Neural progenitor cell (in vitro differentiated cells): Measurements from ENCODE around the gene TPGS2. TPM values are rescaled to one million over a fixed set of nuclear protein-coding genes. Genes with fewer than 3 reads are reported as not detected.

ENCODE experiments used
- DNase-seq: peaks from one replicate; pipeline ENCODE4 v3.0.0-alpha.2; 2016; ENCODE audit warnings: low spot score
- H2AFZ ChIP-seq: fragments of 200-600 bp; sonication (generic); replicated peaks from 2 replicates; pipeline ENCODE4 v1.6.1; 2016; ENCODE audit warnings: antibody characterized with exemption
- H3F3A ChIP-seq: fragments of 200-600 bp; sonication (generic); 2 replicates; pipeline ENCODE4 v1.6.1; 2016; ENCODE audit warnings: antibody characterized with exemption, low read depth
- H3K27ac ChIP-seq: fragments of 200-600 bp; sonication (generic); 2 replicates; pipeline ENCODE4 v1.5.1; 2016; ENCODE audit warnings: mild to moderate bottlenecking
- H3K27me3 ChIP-seq: fragments of 200-600 bp; sonication (generic); 2 replicates; pipeline ENCODE4 v1.6.1; 2016; ENCODE audit warnings: mild to moderate bottlenecking, moderate library complexity
- H3K36me3 ChIP-seq: fragments of 200-600 bp; sonication (generic); 2 replicates; pipeline ENCODE4 v1.5.1; 2016
- H3K4me1 ChIP-seq: fragments of 200-600 bp; sonication (generic); 2 replicates; pipeline ENCODE4 v1.6.1; 2016; ENCODE audit warnings: mixed run types
- H3K4me2 ChIP-seq: fragments of 200-600 bp; sonication (generic); 2 replicates; pipeline ENCODE4 v1.6.1; 2016
- H3K4me3 ChIP-seq: fragments of 200-600 bp; sonication (generic); 2 replicates; pipeline ENCODE4 v1.5.1; 2016
- H3K79me2 ChIP-seq: fragments of 200-600 bp; sonication (generic); 2 replicates; pipeline ENCODE4 v1.6.1; 2016; ENCODE audit warnings: low read depth
- H3K9ac ChIP-seq: fragments of 200-600 bp; sonication (generic); 2 replicates; pipeline ENCODE4 v1.6.1; 2016
- H3K9me3 ChIP-seq: fragments of 200-600 bp; sonication (generic); 2 replicates; pipeline ENCODE4 v1.5.1; 2016; ENCODE audit warnings: low read depth
- H4K20me1 ChIP-seq: fragments of 200-600 bp; sonication (generic); 2 replicates; pipeline ENCODE4 v1.6.1; 2016; ENCODE audit warnings: low read depth
- H3K27ac Mint-ChIP-seq: 3 replicates; pipeline ENCODE4 v1.8.0; 2021; ENCODE audit warnings: mixed read lengths
- H3K27me3 Mint-ChIP-seq: 2 replicates; pipeline ENCODE4 v1.8.0; 2022; ENCODE audit warnings: low read depth, mild to moderate bottlenecking, inconsistent platforms, moderate library complexity, mixed read lengths; ENCODE audit not compliant: insufficient read depth
- H3K36me3 Mint-ChIP-seq: 3 replicates; pipeline ENCODE4 v1.8.0; 2021; ENCODE audit warnings: mixed read lengths
- H3K4me1 Mint-ChIP-seq: 3 replicates; pipeline ENCODE4 v1.8.0; 2021; ENCODE audit warnings: mixed read lengths
- H3K4me3 Mint-ChIP-seq: 3 replicates; pipeline ENCODE4 v1.8.0; 2021; ENCODE audit warnings: mild to moderate bottlenecking, moderate library complexity, mixed read lengths
- H3K9me3 Mint-ChIP-seq: 3 replicates; pipeline ENCODE4 v1.8.0; 2020; ENCODE audit warnings: mixed read lengths
- EZH2 ChIP-seq: fragments of 200-600 bp; sonication (generic); IDR thresholded peaks from 2 replicates; pipeline ENCODE4 v1.6.1; 2017; ENCODE audit warnings: antibody characterized with exemption, mild to moderate bottlenecking, moderate library complexity
- EZH2phosphoT487 ChIP-seq: fragments of 200-600 bp; sonication (generic); IDR thresholded peaks from 2 replicates; pipeline ENCODE4 v1.6.1; 2017; ENCODE audit warnings: antibody characterized with exemption
- total RNA-seq: library from RNA; depleted of rRNA; stranded (reverse); fragments of >200 nt; gene quantifications from 2 replicates; pipeline ENCODE4 v1.2.3, GENCODE V29; 2015; ENCODE audit warnings: low replicate concordance
- TF ChIP-seq, protein P1 (sequence below): fragments of 200-600 bp; sonication (generic); IDR thresholded peaks from 2 replicates; pipeline ENCODE4 v1.5.1; 2017; ENCODE audit warnings: antibody characterized with exemption, mild to moderate bottlenecking

TPGS2 gene
- total RNA-seq, 1 donor from 2014 or later = 301 TPM

DNA sequence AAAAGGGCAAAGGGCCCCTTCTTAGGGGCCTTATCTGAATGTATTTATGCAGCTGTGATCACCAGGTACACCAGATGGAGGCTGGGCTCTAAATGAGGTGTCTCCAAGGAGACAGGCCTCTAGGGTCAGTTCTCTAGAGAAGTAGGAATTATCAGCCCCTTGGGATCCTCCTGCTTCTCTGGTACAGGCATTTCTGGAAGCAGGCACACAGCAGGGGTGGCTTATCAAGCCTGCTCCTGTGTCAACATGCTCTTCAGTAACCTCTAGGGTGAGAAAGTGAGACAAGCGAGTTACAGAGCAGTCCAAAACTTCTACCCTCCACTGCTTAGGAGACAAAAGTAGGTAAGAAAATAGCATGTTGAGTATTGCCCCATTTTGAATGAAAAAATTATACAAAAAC, 13.8 kb downstream of the TPGS2 start:
- DNase-seq = no peak
- H3K79me2 ChIP-seq = no peaks in the 10 kb centered on the region
- TF ChIP-seq EZH2phosphoT487 (no peak), EZH2 (no peak)
- TF ChIP-seq, protein P1, sequence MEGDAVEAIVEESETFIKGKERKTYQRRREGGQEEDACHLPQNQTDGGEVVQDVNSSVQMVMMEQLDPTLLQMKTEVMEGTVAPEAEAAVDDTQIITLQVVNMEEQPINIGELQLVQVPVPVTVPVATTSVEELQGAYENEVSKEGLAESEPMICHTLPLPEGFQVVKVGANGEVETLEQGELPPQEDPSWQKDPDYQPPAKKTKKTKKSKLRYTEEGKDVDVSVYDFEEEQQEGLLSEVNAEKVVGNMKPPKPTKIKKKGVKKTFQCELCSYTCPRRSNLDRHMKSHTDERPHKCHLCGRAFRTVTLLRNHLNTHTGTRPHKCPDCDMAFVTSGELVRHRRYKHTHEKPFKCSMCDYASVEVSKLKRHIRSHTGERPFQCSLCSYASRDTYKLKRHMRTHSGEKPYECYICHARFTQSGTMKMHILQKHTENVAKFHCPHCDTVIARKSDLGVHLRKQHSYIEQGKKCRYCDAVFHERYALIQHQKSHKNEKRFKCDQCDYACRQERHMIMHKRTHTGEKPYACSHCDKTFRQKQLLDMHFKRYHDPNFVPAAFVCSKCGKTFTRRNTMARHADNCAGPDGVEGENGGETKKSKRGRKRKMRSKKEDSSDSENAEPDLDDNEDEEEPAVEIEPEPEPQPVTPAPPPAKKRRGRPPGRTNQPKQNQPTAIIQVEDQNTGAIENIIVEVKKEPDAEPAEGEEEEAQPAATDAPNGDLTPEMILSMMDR = no peak
- peaks cover 61% of the 10 kb centered on the region for H4K20me1 ChIP-seq
- H3K9me3 ChIP-seq = no peaks in the 10 kb centered on the region
- Mint-ChIP-seq H3K4me1 (peaks cover 8% of the 10 kb centered on the region), H3K36me3 (peaks cover 27% of the 10 kb centered on the region), H3K27ac (peak overlapping the region; percentile 27), H3K27me3 (no peaks in the 10 kb centered on the region), H3K4me3 (no peak overlapping the region), H3K9me3 (no peaks in the 10 kb centered on the region)
- H3K27me3 ChIP-seq = no peaks in the 10 kb centered on the region
- peaks cover 13% of the 10 kb centered on the region for H3K4me1 ChIP-seq
- H3F3A ChIP-seq = peaks cover 8% of the 10 kb centered on the region
- H3K4me2 ChIP-seq = no peak overlapping the region
- H3K4me3 ChIP-seq = no peak overlapping the region
- H3K9ac ChIP-seq = no peak overlapping the region
- no peak overlapping the region for H2AFZ ChIP-seq
- H3K27ac ChIP-seq = no peak overlapping the region
- H3K36me3 ChIP-seq = no peaks in the 10 kb centered on the region

DNA sequence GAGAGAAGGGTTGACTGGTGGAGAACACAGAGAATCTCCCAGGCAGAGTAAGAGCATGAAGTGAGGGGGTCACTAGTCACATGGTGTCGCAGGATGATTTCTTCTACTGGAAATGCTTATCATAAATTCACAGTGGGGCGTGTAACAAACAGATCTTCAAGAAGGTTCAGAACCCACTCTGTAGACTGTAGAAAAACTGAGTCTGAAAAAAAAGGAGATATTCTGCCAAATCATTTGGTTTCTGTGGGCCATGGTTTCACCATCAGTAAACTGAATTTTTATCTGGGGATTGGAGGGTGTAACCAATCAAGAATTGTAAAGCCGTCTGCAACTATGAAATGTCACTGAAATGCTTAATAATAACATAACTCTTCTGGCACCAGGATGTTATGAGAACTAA, 15.0 kb downstream of the TPGS2 start:
- Histone ChIP-seq H3K36me3 (peaks cover 5% of the 10 kb centered on the region), H3K9ac (no peak overlapping the region), H3K4me3 (no peak overlapping the region), H2AFZ (no peak overlapping the region), H3K79me2 (peaks cover 5% of the 10 kb centered on the region), H3K27me3 (no peaks in the 10 kb centered on the region), H3F3A (peaks cover 9% of the 10 kb centered on the region), H4K20me1 (peaks cover 68% of the 10 kb centered on the region), H3K27ac (no peak overlapping the region), H3K4me2 (no peak overlapping the region), H3K4me1 (peaks cover 13% of the 10 kb centered on the region), H3K9me3 (no peaks in the 10 kb centered on the region)
- DNase-seq = no peak
- H3K4me1 Mint-ChIP-seq = peaks cover 10% of the 10 kb centered on the region
- peaks cover 23% of the 10 kb centered on the region for H3K36me3 Mint-ChIP-seq
- H3K4me3 Mint-ChIP-seq = no peak overlapping the region
- H3K27me3 Mint-ChIP-seq = no peaks in the 10 kb centered on the region
- H3K27ac Mint-ChIP-seq = no peak overlapping the region
- no peak for TF ChIP-seq EZH2phosphoT487
- TF ChIP-seq EZH2 = no peak
- TF ChIP-seq, protein P1 = no peak
- no peaks in the 10 kb centered on the region for H3K9me3 Mint-ChIP-seq

DNA sequence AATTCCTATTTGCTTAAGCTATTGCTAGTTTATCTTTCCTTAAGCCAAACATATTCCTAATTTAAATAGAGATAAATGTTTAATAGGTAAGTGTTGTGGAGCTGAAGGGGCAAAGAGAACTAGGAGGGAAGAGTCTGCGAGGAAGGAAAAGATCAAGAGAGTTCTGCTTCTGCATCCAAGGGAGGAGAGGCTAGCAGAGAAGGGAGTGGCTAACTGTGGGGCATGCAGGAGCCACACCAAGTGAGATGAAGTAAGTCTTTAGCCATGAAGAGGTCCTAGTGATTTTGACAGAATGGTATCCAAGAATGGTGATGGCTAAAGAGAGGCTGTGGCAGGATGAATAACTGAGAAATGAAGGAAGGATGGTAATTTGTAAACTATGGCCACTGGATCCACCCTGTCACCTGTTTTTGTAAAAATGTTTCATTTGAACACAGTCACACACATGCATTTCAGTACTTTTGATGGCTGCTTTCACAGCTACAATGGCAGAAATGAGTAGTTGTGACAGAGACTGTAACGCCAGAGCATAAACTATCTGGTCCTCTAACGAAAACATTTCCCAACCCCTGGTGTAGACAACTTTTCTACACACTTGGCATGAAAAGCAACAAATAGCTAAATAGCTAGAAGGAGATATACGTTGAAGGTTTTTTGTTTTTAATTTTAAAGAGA, 15.6 kb downstream of the TPGS2 start:
- no peaks in the 10 kb centered on the region for H3K9me3 ChIP-seq
- no peak overlapping the region for H3K27ac ChIP-seq
- H3F3A ChIP-seq = peaks cover 9% of the 10 kb centered on the region
- DNase-seq = no peak
- peaks cover 9% of the 10 kb centered on the region for H3K36me3 ChIP-seq
- H3K4me1 Mint-ChIP-seq = peaks cover 10% of the 10 kb centered on the region
- no peaks in the 10 kb centered on the region for H3K27me3 Mint-ChIP-seq
- H3K4me3 Mint-ChIP-seq = no peak overlapping the region
- H3K27ac Mint-ChIP-seq = no peak overlapping the region
- H3K9ac ChIP-seq = no peak overlapping the region
- H3K4me1 ChIP-seq = peaks cover 13% of the 10 kb centered on the region
- TF ChIP-seq, protein P1 = no peak
- no peak for TF ChIP-seq EZH2
- no peak for TF ChIP-seq EZH2phosphoT487
- H3K79me2 ChIP-seq = peaks cover 9% of the 10 kb centered on the region
- no peaks in the 10 kb centered on the region for H3K27me3 ChIP-seq
- H3K36me3 Mint-ChIP-seq = peaks cover 23% of the 10 kb centered on the region
- H3K4me3 ChIP-seq = no peak overlapping the region
- H2AFZ ChIP-seq = no peak overlapping the region
- H4K20me1 ChIP-seq = peaks cover 65% of the 10 kb centered on the region
- H3K4me2 ChIP-seq = no peak overlapping the region
- H3K9me3 Mint-ChIP-seq = no peaks in the 10 kb centered on the region
